Tibial nerve (tissue), 4 donors: ENCODE results near the gene TTC28.

Experiments
- CTCF ChIP-seq, 5 experiments: fragments of 200-600 bp in 3 of 5; fragments of 450-650 bp in 2 of 5; sonication (generic) in 3 of 5; IDR thresholded peaks; one replicate each; pipeline ENCODE4 v1.5.1; 2016 to 2019; ENCODE audit warnings: antibody characterized with exemption in 5 of 5, mild to moderate bottlenecking in 3 of 5, moderate library complexity in 2 of 5
- EP300 ChIP-seq, 2 donors: sonication (generic); formaldehyde crosslinking; IDR thresholded peaks; one replicate each; pipeline ENCODE4 v1.6.1; 2017; ENCODE audit warnings: antibody characterized with exemption in 2 of 2, mild to moderate bottlenecking in 1 of 2
- POLR2A ChIP-seq, 2 donors: fragments of 450-650 bp; IDR thresholded peaks; one replicate each; pipeline ENCODE4 v1.6.1; 2017; ENCODE audit warnings: antibody characterized with exemption in 2 of 2, mild to moderate bottlenecking in 2 of 2, moderate library complexity in 2 of 2

- TF ChIP-seq CTCF (IDR thresholded peaks at IDR 0.05) (no peak), POLR2A (IDR thresholded peaks at IDR 0.05) (no peak), EP300 (IDR thresholded peaks at IDR 0.05) (no peak)
Observed at GRCh38 chr22:27948569-27948968, 731.1 kb downstream of the TTC28 start.
